GM21381 (cell line): ENCODE data around the gene SLC30A1.
A peak's percentile ranks its signal among the peaks of the same experiment; 100 is the strongest.
"Not testable (repeated sequence)": the region's sequence is repeated elsewhere in the genome, so short reads cannot be mapped to it uniquely, and the experiment has no call there.

Experiments
- ATAC-seq: cut with Tn5 transposase; IDR thresholded peaks from one replicate; pipeline ENCODE4 v1.9.1; 2021; ENCODE audit warnings: mild to moderate bottlenecking, moderate library complexity; ENCODE audit not compliant: unreplicated experiment

SLC30A1 gene, protein sequence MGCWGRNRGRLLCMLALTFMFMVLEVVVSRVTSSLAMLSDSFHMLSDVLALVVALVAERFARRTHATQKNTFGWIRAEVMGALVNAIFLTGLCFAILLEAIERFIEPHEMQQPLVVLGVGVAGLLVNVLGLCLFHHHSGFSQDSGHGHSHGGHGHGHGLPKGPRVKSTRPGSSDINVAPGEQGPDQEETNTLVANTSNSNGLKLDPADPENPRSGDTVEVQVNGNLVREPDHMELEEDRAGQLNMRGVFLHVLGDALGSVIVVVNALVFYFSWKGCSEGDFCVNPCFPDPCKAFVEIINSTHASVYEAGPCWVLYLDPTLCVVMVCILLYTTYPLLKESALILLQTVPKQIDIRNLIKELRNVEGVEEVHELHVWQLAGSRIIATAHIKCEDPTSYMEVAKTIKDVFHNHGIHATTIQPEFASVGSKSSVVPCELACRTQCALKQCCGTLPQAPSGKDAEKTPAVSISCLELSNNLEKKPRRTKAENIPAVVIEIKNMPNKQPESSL

GRCh38 chr1:211578640-211579439 lies at the start of gene SLC30A1:
Gene SLC30A1 (minus strand): TSS chr1:211579161. CDS start chr1:211578612, 549 bp downstream.
- peak; percentile 82 for ATAC-seq

DNA sequence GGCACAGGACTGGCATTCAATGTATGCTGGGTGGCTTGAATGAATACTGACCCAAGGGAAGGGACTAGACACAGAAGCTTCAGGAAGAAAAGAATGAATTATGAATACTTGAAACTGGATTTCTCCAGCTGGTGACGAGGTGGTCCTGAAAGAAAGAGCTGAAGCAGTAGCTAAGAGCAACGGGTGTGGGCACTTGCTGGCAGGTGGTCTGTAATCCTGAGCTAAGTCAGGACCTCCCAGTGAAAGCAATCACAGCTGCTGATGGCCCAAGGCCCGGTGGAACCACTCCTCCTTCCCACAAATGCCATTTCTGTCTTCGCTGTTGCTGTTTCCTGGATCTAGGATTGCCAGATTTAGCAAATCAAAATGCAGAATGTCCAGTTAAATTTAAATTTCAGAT lies 49.5 kb upstream of the SLC30A1 start:
- ATAC-seq: no peak

- no peak for ATAC-seq
These were observed 48.3 kb upstream of the SLC30A1 start for GRCh38 chr1:211627259-211627658.

GRCh38 chr1:211625866-211626265 lies 46.9 kb upstream of the SLC30A1 start:
- not testable (repeated sequence) for ATAC-seq

GRCh38 chr1:211625040-211625439 lies 46.1 kb upstream of the SLC30A1 start:
- ATAC-seq: no peak

DNA sequence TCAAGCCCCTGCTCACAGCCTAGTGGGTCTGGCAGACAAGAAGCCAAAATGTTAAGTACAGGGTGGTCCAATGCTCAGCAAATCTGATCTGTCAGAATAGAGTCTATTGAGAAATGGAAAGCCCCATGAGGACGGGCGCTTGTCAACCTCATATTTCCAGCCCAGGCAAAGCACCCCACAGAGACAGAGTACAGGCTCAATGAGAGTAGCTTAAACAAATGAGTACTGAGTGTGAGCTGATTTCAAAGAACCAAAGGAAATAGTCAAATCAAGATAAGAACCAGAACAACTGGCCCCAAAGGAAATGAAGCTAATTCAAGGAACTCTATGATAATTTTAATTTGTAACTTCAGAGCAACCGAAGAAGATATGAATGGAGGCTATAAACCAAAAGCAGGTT lies 44.6 kb upstream of the SLC30A1 start:
- no peak for ATAC-seq

DNA sequence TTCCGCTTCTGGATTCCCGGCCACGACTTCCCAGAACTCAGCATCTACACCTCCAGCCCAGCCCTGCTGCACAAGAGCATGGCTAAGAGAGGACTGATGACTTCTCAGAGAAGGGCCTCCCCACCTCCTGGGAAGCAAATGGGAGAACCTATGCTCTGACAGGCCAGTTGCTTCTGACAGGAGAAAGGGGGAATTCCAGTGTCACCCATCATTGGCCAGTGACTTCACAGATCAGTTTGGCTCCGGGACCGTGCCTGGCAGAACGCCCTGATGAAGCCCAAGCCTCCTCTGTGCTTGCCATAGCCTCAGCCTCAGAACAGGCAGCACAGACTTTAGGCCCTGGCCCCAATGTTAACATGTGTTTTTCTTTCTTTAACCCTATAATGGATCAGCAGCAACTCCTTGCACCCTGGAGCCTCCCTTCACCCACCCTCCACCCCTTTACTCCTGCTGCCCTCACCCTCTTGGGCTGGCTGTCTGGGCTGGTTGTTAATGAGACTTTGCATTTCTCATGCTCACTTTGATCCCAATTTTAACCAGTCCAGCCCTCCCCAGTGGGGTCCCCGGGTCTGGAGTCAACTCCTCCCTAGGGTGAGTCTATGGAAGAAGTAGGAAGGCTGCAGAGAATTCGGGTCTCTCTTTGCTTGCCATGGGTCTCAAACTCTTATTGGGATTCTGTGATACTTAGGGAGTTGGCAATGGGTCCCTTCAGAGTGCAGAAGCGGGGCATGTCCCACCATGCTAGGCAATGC lies 42.7 kb upstream of the SLC30A1 start:
- no peak for ATAC-seq

DNA sequence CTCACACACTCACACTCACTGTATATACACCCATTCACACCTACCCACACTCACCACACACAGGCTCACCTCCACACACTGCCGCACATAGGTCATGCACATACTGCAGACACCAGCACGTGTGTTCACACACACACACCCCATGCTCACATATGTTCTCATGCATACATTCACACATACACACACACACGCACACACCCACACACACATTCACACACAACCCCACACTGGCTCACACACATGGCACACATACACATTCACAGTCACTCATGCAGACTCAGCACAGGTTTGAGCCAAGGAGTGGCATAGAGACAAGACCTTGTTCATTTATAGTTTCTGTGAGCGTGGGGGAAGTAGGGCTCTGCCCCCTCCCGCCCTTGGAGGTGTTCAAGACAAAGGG lies 41.1 kb upstream of the SLC30A1 start:
- no peak for ATAC-seq

- no peak for ATAC-seq
These were observed 40.4 kb upstream of the SLC30A1 start for GRCh38 chr1:211619033-211619996.

DNA sequence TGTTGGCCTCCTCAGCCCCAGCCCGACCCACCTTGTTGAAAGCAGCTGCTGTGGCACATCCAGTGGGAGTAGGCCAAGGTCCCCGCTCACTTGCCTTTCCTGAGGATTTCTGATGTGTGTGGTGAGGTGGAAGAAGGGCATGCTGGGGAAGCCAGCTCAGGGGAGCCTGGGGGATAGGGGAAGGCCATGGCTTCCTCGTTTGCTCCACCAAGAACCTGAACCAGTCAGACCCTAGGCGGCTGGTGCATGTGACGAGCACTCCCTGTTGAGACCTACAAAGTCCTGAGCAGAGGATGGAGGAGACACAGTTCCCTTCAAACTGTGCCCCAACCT lies 38.0 kb upstream of the SLC30A1 start:
- ATAC-seq: no peak

- no peak for ATAC-seq
These were observed 37.4 kb upstream of the SLC30A1 start for GRCh38 chr1:211616231-211616964.

GRCh38 chr1:211614615-211615014 lies 35.7 kb upstream of the SLC30A1 start:
- ATAC-seq: no peak

DNA sequence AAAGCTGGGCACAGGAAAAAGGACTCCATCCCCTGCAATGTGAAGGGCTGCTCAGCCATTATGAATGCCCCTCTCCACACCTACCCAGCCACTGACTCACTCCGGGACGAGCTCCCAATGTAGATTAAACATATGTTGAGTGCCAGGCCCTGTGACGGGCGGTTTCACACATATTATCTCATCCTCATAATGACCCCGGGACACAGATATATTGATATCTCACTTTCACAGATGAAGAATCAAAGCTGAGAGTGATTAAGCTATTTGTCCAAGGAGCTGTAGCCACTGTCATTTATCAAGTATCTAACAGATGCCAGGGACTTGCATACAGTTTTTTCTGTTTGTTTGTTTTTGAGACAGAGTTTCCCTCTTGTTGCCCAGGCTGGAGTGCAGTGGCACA lies 35.0 kb upstream of the SLC30A1 start:
- ATAC-seq: no peak

DNA sequence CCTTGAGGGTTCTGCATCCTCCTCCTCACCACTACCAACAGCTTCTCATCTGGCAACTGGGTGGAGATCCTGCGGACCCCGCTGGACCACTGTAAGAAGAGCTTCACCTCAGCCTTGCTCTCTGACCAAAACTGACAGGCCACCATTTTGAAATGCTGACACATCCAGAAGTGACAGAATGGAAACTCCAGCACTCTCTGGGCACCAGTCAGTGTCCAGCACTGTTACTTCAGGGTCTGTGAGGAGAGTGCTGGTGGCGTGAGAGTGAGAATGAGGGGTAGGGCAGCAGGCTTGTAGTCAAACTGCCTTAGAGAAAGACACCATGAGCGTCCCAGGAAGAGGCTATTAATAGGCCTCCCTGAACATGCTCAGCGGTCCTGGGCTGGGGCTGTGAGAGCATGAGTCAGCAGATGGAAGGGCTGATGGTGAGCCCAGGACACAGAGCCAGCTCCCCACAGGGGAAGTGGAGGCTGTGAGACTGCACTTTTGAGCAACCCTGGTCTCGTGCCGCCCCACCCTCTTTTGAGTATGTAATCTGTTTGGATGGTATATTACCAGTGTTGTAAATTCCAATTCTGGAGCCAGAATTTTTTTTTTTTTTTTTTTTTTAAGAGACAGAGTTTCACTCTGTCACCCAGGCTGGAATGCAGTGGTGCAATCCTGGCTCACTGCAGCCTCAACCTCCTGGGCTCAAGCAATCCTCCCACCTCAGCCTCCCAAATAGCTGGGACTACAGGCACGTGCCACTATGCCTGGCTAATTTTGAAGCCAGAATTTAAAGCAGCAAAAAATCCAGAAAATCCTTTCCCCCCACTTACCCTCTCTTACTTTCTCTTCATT lies 34.4 kb upstream of the SLC30A1 start:
- no peak for ATAC-seq

DNA sequence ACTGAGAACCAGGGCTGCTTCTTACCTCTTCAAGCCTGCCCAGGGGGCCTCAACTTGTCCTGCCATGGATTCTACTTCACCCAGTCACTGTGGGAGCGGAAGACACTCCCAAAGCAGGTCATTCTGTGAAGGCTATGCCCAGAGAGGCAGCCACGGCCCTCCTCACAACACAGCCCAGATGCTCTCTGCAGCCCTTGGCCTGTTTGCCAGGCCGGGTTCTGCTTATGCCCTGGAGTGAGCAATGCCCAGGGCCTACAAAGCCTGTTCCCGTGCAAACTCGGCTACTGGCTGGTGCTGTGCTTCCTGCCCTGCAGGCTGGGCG lies 33.8 kb upstream of the SLC30A1 start:
- no peak for ATAC-seq

GRCh38 chr1:211611818-211612217 lies 32.9 kb upstream of the SLC30A1 start:
- no peak for ATAC-seq

DNA sequence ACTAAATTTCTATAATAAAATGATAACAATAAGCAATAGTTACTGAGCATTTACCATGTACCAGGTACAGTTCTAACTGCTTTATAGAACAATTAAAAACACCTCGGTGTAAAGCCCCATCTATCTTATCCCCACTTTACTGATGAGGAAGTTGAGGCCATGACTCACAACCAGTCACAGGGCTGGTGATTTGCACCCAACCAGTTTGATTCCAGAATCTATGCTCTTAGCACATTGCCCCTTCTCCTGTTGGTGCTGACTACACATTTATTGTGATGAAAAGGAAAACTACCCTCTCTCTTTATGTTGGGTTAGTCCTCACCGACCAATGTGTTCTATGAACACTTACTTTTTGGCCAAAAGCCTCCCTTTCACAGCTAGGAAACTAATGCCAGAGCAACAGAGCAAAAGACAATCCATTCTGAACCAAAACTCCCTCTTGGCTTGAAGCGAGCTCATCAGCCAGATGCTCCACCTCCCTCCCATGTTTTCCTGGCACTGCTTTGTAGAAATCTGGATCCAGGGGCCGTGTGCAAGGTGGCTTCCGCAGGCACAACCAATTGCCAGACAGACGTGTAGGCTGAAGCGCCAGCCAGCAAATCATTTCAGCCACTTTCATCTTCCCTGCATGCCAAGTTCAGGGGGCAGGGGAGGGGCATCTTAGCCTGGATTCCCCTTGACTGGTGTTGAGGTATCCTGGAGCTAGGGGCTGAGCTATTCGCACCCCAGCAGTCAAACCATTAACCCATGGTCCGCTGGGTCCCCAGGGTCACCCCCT lies 32.0 kb upstream of the SLC30A1 start:
- ATAC-seq: no peak
